Thyroid gland (tissue), 4 donors: ENCODE data around the gene RPP30.

Experiments
- CTCF ChIP-seq, 6 experiments: fragments of 200-600 bp in 3 of 6; fragments of 450-650 bp in 3 of 6; sonication (generic) in 3 of 6; IDR thresholded peaks; one replicate each; pipeline ENCODE4 v1.5.1; 2016 to 2019; ENCODE audit warnings: antibody characterized with exemption in 6 of 6, mild to moderate bottlenecking in 2 of 6, inconsistent platforms in 1 of 6, moderate library complexity in 1 of 6
- POLR2A ChIP-seq, 2 donors: fragments of 450-650 bp; IDR thresholded peaks; one replicate each; pipeline ENCODE4 v1.6.1; 2017; ENCODE audit warnings: antibody characterized with exemption in 2 of 2, mild to moderate bottlenecking in 2 of 2, moderate library complexity in 1 of 2

GRCh38 chr10:90921906-90922305 lies 50.1 kb downstream of the RPP30 start:
- TF ChIP-seq CTCF (IDR thresholded peaks at IDR 0.05), result no peak
- no peak for TF ChIP-seq POLR2A (IDR thresholded peaks at IDR 0.05)
